Subcutaneous adipose tissue (tissue), 4 donors: ENCODE results near the gene SUSD4. TPM values are rescaled to one million over a fixed set of nuclear protein-coding genes. Genes with fewer than 3 reads are reported as not detected.

Source experiments
- CTCF ChIP-seq: fragments of 450-650 bp; IDR thresholded peaks from one replicate; pipeline ENCODE4 v1.5.1; 2016; ENCODE audit warnings: low read depth, mild to moderate bottlenecking, control low read depth, antibody characterized with exemption, moderate library complexity
- total RNA-seq, 4 donors: library from RNA; depleted of rRNA; stranded (reverse); fragments of >200 nt; gene quantifications; one replicate each; pipeline ENCODE4 v1.1.0, GENCODE V29; 2016

The SUSD4 gene
- total RNA-seq, 4 donors from 2014 or later, result 0.33 TPM; not detected in 3

- TF ChIP-seq CTCF, result no peak
Observed at GRCh38 chr1:223289621-223290020, 74.4 kb downstream of the SUSD4 start.

- no peak for TF ChIP-seq CTCF
Observed at GRCh38 chr1:223288826-223289225, 75.2 kb downstream of the SUSD4 start.

GRCh38 chr1:223285452-223285851 is 78.5 kb downstream of the SUSD4 start:
- TF ChIP-seq CTCF, result no peak

GRCh38 chr1:223276029-223276428 is 87.9 kb downstream of the SUSD4 start:
- no peak for TF ChIP-seq CTCF

GRCh38 chr1:223273511-223273910 is 90.5 kb downstream of the SUSD4 start:
- TF ChIP-seq CTCF, result no peak

- TF ChIP-seq CTCF, result no peak
Observed at GRCh38 chr1:223271085-223271781, 92.7 kb downstream of the SUSD4 start.

- TF ChIP-seq CTCF, result no peak
Observed at GRCh38 chr1:223270155-223270554, 93.8 kb downstream of the SUSD4 start.
